Measurements from ENCODE around the gene HNF4A. TPM values are rescaled to one million over a fixed set of nuclear protein-coding genes. Genes with fewer than 3 reads are reported as not detected.
A peak's percentile ranks its signal among the peaks of the same experiment; 100 is the strongest.

Gene HNF4A
- total and polyA plus RNA-seq, 2 of the 13 experiments (the other 11 are each of a cell fraction or from before 2014, with no cell fraction given) = 80.9 to 169 TPM

DNA sequence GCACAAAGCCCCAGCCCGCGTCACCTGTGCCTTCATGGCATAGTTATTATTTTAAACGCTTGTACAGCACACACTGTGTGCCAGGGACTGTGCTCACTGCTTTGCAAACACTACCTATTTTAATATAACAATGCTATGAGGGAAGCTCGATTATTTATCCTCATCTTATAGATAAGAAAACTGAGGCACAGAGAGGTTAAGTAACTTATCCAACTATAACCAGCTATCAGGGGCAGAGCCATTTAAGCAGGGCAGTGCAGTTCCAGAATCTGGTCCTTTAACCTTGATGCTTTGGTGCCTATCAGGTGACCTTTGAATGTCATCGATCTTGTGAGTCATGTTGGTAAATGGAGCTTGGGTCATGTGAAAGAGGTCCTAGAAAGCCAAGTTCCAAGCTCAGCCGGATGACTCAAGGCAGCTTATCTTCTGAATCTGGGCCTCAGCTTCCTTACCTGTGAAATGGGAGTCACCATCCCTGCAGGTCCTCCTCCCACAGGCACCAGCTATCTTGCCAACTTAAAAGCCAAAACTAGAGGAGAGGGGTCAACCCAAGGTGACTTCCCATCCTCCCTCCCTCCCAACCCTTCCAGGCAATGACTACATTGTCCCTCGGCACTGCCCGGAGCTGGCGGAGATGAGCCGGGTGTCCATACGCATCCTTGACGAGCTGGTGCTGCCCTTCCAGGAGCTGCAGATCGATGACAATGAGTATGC, 63.8 kb downstream of the HNF4A start (continued):
- TF ChIP-seq ATAD3A (CRISPR knock-in tag; IDR thresholded peaks at IDR 0.05) = no peak
- TF ChIP-seq, protein P1, sequence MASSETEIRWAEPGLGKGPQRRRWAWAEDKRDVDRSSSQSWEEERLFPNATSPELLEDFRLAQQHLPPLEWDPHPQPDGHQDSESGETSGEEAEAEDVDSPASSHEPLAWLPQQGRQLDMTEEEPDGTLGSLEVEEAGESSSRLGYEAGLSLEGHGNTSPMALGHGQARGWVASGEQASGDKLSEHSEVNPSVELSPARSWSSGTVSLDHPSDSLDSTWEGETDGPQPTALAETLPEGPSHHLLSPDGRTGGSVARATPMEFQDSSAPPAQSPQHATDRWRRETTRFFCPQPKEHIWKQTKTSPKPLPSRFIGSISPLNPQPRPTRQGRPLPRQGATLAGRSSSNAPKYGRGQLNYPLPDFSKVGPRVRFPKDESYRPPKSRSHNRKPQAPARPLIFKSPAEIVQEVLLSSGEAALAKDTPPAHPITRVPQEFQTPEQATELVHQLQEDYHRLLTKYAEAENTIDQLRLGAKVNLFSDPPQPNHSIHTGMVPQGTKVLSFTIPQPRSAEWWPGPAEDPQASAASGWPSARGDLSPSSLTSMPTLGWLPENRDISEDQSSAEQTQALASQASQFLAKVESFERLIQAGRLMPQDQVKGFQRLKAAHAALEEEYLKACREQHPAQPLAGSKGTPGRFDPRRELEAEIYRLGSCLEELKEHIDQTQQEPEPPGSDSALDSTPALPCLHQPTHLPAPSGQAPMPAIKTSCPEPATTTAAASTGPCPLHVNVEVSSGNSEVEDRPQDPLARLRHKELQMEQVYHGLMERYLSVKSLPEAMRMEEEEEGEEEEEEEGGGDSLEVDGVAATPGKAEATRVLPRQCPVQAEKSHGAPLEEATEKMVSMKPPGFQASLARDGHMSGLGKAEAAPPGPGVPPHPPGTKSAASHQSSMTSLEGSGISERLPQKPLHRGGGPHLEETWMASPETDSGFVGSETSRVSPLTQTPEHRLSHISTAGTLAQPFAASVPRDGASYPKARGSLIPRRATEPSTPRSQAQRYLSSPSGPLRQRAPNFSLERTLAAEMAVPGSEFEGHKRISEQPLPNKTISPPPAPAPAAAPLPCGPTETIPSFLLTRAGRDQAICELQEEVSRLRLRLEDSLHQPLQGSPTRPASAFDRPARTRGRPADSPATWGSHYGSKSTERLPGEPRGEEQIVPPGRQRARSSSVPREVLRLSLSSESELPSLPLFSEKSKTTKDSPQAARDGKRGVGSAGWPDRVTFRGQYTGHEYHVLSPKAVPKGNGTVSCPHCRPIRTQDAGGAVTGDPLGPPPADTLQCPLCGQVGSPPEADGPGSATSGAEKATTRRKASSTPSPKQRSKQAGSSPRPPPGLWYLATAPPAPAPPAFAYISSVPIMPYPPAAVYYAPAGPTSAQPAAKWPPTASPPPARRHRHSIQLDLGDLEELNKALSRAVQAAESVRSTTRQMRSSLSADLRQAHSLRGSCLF (CRISPR knock-in tag; IDR thresholded peaks at IDR 0.05; ENCODE audit: borderline replicate concordance) = no peak
- TF ChIP-seq HES4 (CRISPR knock-in tag; IDR thresholded peaks at IDR 0.05; ENCODE audit: borderline replicate concordance) = no peak
- TF ChIP-seq EZH2 (conservative IDR thresholded peaks at IDR 0.05; ENCODE audit: low read depth, low read length) = no peak
- no peak for TF ChIP-seq ZNF709 (CRISPR knock-in tag; IDR thresholded peaks at IDR 0.05)
- TF ChIP-seq RFX5 (IDR thresholded peaks at IDR 0.05; ENCODE audit: low read depth, low read length) = no peak; the same call in 1 of the 2 replicates
- TF ChIP-seq NCOA2 (CRISPR knock-in tag; IDR thresholded peaks at IDR 0.05) = peak; percentile 93
- TF ChIP-seq KAT2B (IDR thresholded peaks at IDR 0.05; ENCODE audit: borderline replicate concordance, low read depth, low read length) = peak; percentile 80
- peak; percentile 87; the same call in 1 of the 2 replicates for TF ChIP-seq SPEN (CRISPR knock-in tag; IDR thresholded peaks at IDR 0.05; ENCODE audit: low read depth)
- TF ChIP-seq ZNF850 (CRISPR knock-in tag; conservative IDR thresholded peaks at IDR 0.05) = no peak
- TF ChIP-seq HMG20B (CRISPR knock-in tag; conservative IDR thresholded peaks at IDR 0.05) = 0 out of 2 replicates have a peak, but pooled peaks have one; percentile 56
- no peak; the same call in 1 of the 2 replicates for TF ChIP-seq ATF7 (IDR thresholded peaks at IDR 0.05)
- peak; percentile 87 for TF ChIP-seq ATF7 (CRISPR knock-in tag; IDR thresholded peaks at IDR 0.05)
- TF ChIP-seq ZNF772 (CRISPR knock-in tag; IDR thresholded peaks at IDR 0.05) = peak; percentile 71; the same call in 1 of the 2 replicates
- TF ChIP-seq ETV6 (CRISPR knock-in tag; conservative IDR thresholded peaks at IDR 0.05) = no peak
- TF ChIP-seq, protein P2, sequence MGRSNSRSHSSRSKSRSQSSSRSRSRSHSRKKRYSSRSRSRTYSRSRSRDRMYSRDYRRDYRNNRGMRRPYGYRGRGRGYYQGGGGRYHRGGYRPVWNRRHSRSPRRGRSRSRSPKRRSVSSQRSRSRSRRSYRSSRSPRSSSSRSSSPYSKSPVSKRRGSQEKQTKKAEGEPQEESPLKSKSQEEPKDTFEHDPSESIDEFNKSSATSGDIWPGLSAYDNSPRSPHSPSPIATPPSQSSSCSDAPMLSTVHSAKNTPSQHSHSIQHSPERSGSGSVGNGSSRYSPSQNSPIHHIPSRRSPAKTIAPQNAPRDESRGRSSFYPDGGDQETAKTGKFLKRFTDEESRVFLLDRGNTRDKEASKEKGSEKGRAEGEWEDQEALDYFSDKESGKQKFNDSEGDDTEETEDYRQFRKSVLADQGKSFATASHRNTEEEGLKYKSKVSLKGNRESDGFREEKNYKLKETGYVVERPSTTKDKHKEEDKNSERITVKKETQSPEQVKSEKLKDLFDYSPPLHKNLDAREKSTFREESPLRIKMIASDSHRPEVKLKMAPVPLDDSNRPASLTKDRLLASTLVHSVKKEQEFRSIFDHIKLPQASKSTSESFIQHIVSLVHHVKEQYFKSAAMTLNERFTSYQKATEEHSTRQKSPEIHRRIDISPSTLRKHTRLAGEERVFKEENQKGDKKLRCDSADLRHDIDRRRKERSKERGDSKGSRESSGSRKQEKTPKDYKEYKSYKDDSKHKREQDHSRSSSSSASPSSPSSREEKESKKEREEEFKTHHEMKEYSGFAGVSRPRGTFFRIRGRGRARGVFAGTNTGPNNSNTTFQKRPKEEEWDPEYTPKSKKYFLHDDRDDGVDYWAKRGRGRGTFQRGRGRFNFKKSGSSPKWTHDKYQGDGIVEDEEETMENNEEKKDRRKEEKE (IDR thresholded peaks at IDR 0.05) = no peak
- no peak for TF ChIP-seq ZNF558 (CRISPR knock-in tag; IDR thresholded peaks at IDR 0.05; ENCODE audit: borderline replicate concordance)
- TF ChIP-seq HNRNPK (IDR thresholded peaks at IDR 0.05; ENCODE audit: low read depth, low read length, poor library complexity, severe bottlenecking) = no peak
- TF ChIP-seq KLF9 (CRISPR knock-in tag; IDR thresholded peaks at IDR 0.05; ENCODE audit: low read depth) = peak; percentile 64; the same call in 1 of the 2 replicates
- no peak for TF ChIP-seq ZNF883 (CRISPR knock-in tag; IDR thresholded peaks at IDR 0.05; ENCODE audit: not compliant biosample characterization)
- TF ChIP-seq, protein P3, sequence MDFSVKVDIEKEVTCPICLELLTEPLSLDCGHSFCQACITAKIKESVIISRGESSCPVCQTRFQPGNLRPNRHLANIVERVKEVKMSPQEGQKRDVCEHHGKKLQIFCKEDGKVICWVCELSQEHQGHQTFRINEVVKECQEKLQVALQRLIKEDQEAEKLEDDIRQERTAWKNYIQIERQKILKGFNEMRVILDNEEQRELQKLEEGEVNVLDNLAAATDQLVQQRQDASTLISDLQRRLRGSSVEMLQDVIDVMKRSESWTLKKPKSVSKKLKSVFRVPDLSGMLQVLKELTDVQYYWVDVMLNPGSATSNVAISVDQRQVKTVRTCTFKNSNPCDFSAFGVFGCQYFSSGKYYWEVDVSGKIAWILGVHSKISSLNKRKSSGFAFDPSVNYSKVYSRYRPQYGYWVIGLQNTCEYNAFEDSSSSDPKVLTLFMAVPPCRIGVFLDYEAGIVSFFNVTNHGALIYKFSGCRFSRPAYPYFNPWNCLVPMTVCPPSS (IDR thresholded peaks at IDR 0.05) = no peak
